ENCODE measurements around the gene OSBPL6. TPM values are rescaled to one million over a fixed set of nuclear protein-coding genes. Genes with fewer than 3 reads are reported as not detected.

Gene OSBPL6
- total RNA-seq, 6 experiments from 2014 or later: 2.4 to 7.5 (median 3.3) TPM

GRCh38 chr2:178264211-178264610, 69.9 kb downstream of the OSBPL6 start:
- peaks cover 8% of the 10 kb centered on the region for H3K4me1 Mint-ChIP-seq (ENCODE audit: low read depth)

GRCh38 chr2:178265851-178266250, 71.5 kb downstream of the OSBPL6 start:
- H3K9me3 Mint-ChIP-seq: no peaks in the 10 kb centered on the region
- H3K27ac Mint-ChIP-seq: no peak overlapping the region
- H3K36me3 Mint-ChIP-seq (ENCODE audit: low read depth): no peaks in the 10 kb centered on the region
- H3K4me3 Mint-ChIP-seq: no peak overlapping the region
- no peaks in the 10 kb centered on the region for H3K27me3 Mint-ChIP-seq (ENCODE audit: insufficient read depth)
- TF ChIP-seq CTCF (IDR thresholded peaks at IDR 0.05): no peak
- peaks cover 6% of the 10 kb centered on the region for H3K4me1 Mint-ChIP-seq (ENCODE audit: low read depth)
- DNase-seq: no peak

More at GRCh38 chr2:178264211-178264610, 69.9 kb downstream of the OSBPL6 start:
- Mint-ChIP-seq H3K27me3 (ENCODE audit: insufficient read depth) (no peaks in the 10 kb centered on the region), H3K9me3 (no peaks in the 10 kb centered on the region), H3K4me3 (no peak overlapping the region), H3K27ac (no peak overlapping the region), H3K36me3 (ENCODE audit: low read depth) (no peaks in the 10 kb centered on the region)
- TF ChIP-seq CTCF (IDR thresholded peaks at IDR 0.05): no peak
- DNase-seq: no peak

GRCh38 chr2:178266445-178266844, 72.1 kb downstream of the OSBPL6 start:
- peaks cover 6% of the 10 kb centered on the region for H3K4me1 Mint-ChIP-seq (ENCODE audit: low read depth)
- no peaks in the 10 kb centered on the region for H3K27me3 Mint-ChIP-seq (ENCODE audit: insufficient read depth)
- TF ChIP-seq CTCF (IDR thresholded peaks at IDR 0.05): no peak
- no peaks in the 10 kb centered on the region for H3K36me3 Mint-ChIP-seq (ENCODE audit: low read depth)
- H3K4me3 Mint-ChIP-seq: no peak overlapping the region
- no peak for DNase-seq
- H3K9me3 Mint-ChIP-seq: no peaks in the 10 kb centered on the region
- no peak overlapping the region for H3K27ac Mint-ChIP-seq

- Mint-ChIP-seq H3K36me3 (ENCODE audit: low read depth) (no peaks in the 10 kb centered on the region), H3K4me1 (ENCODE audit: low read depth) (peaks cover 6% of the 10 kb centered on the region), H3K27me3 (ENCODE audit: insufficient read depth) (no peaks in the 10 kb centered on the region), H3K9me3 (no peaks in the 10 kb centered on the region), H3K27ac (no peak overlapping the region), H3K4me3 (no peak overlapping the region)
- no peak for TF ChIP-seq CTCF (IDR thresholded peaks at IDR 0.05)
- no peak for DNase-seq
Measured at GRCh38 chr2:178267660-178268059, 73.3 kb downstream of the OSBPL6 start.

- H3K27ac Mint-ChIP-seq: no peak overlapping the region
- DNase-seq: no peak
- TF ChIP-seq CTCF (IDR thresholded peaks at IDR 0.05): no peak
- H3K27me3 Mint-ChIP-seq (ENCODE audit: insufficient read depth): no peaks in the 10 kb centered on the region
- H3K4me1 Mint-ChIP-seq (ENCODE audit: low read depth): peaks cover 6% of the 10 kb centered on the region
- H3K9me3 Mint-ChIP-seq: no peaks in the 10 kb centered on the region
- no peak overlapping the region for H3K4me3 Mint-ChIP-seq
- no peaks in the 10 kb centered on the region for H3K36me3 Mint-ChIP-seq (ENCODE audit: low read depth)
Measured at GRCh38 chr2:178268435-178268834, 74.1 kb downstream of the OSBPL6 start.
